AG09319 (cell line): Measurements from ENCODE around the gene SNRNP70.

Experiments used
- DNase-seq: peaks from one replicate; pipeline ENCODE4 v3.0.0-alpha.2; 2010; ENCODE audit warnings: low read depth; ENCODE audit errors: extremely low read depth
- TF ChIP-seq, protein P1 (sequence below): IDR thresholded peaks from 2 replicates; pipeline ENCODE4 v1.5.1; 2011; ENCODE audit warnings: low read depth, mild to moderate bottlenecking, inconsistent platforms, low read length, moderate library complexity

The SNRNP70 gene

GRCh38 chr19:49155005-49155819, 70.0 kb downstream of the SNRNP70 start, which contains the start of gene HRC:
TSS of gene HRC (minus strand) at chr19:49155396. CDS start at chr19:49155237, 159 bp downstream.
- DNase-seq = no peak
- TF ChIP-seq, protein P1, sequence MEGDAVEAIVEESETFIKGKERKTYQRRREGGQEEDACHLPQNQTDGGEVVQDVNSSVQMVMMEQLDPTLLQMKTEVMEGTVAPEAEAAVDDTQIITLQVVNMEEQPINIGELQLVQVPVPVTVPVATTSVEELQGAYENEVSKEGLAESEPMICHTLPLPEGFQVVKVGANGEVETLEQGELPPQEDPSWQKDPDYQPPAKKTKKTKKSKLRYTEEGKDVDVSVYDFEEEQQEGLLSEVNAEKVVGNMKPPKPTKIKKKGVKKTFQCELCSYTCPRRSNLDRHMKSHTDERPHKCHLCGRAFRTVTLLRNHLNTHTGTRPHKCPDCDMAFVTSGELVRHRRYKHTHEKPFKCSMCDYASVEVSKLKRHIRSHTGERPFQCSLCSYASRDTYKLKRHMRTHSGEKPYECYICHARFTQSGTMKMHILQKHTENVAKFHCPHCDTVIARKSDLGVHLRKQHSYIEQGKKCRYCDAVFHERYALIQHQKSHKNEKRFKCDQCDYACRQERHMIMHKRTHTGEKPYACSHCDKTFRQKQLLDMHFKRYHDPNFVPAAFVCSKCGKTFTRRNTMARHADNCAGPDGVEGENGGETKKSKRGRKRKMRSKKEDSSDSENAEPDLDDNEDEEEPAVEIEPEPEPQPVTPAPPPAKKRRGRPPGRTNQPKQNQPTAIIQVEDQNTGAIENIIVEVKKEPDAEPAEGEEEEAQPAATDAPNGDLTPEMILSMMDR = no peak

GRCh38 chr19:49155820-49156346, 70.6 kb downstream of the SNRNP70 start:
- TF ChIP-seq, protein P1 = no peak
- no peak for DNase-seq

- TF ChIP-seq, protein P1 = no peak
- DNase-seq = no peak
Observed at GRCh38 chr19:49157445-49158224, 72.4 kb downstream of the SNRNP70 start, which contains the start of gene TRPM4. TSS of gene TRPM4 (plus strand) at chr19:49157792. CDS start at chr19:49157867, 75 bp downstream.
